Measurements from ENCODE around the gene TP73.
A peak's percentile ranks its signal among the peaks of the same experiment; 100 is the strongest.

Gene TP73

DNA sequence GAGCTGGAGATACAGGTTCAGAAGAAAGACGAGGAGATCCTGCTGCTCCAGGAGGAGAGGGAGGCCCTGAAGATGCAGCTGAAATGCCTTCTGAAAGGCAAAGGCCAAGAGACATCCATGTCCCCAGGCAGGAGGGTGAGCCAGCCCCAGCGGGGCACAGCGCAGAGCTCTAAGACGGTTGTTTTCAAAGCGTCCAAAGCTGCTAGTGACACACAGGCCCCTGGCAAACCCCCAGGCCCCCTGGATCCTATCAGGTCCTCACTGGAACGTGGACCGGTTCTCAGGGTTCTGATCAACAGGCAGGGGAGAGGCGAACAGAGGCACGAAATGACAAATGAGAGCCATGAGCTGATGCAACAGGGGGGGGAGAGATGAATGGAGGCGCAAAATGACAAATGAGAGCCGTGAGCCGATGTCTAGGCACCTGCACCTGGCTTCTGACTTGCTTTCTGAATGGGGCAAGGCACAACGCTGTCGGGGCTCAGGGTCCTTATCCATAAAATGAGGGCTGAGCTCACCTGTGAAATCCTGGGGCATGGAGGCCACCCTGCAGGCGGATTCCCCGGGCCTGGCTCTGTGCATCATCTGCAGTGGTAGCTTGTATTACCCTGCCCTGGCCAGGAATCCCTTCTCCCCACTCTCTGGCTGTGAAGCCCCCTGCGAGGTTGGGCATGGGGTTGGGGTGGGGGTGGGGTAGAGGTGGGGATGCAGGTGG, 109.1 kb downstream of the TP73 start:
- no peak for DNase-seq (ENCODE audit: low read depth, low spot score)

- no peak for DNase-seq (ENCODE audit: low read depth, low spot score)
These were observed 110.0 kb downstream of the TP73 start for GRCh38 chr1:3762151-3762872.

DNA sequence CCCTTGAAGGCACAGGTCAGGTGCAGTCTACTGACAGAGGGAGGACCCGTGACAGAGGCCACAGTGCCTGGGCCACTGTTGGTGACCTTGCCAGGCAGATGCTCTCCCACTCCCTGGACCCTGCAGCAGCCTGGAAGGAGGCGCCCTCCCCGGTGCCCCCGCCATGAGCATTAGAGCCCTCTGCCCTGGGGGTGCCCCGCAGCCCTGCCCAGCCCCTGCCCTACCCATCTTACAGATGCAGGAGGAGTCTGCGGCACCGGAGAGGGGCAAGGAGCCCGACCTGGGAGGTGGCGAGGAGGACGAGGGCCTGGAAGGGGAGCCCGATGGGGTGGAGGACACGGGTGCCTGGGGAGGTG, 110.5 kb downstream of the TP73 start:
- no peak for DNase-seq (ENCODE audit: low read depth, low spot score)

DNA sequence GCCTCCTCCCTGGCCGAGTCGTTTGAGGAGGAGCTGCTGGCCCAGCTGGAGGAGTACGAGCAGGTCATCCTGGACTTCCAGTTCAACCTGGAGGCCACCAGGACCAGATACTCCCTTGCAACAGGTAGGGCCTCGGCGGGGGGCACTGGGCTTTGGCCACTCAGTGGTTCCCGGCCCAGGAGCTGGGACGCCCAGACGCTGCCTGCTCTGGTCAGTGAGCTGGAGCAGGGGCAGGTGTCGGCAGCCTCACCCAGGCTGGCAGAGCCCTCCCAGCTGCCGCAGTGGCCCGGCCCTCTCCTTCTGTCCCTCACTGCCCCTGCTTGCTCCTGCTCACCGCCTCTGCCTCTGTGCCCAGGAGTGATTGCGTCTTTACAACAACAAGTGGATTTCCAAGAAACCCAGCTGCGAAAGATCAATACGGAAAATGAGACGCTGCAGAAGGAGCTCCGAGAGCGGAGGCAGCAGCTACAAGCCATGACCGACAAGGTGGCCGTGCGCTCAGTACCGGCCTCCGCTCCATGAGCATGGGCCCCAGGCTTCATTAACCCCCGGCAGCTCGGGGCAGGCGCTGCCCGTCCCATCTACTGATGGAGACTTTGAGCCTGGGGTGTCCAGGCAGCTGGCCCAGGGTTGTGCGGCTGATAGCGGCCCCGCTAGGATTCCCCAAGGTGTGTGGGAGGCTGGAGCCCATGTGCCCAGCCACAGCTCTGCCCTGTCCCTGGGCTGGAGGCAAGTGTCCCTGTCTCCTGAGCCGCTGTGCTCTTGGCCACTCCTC, 111.2 kb downstream of the TP73 start:
- DNase-seq (ENCODE audit: low read depth, low spot score), result no peak

GRCh38 chr1:3767328-3767925, 115.1 kb downstream of the TP73 start:
- no peak for DNase-seq (ENCODE audit: low read depth, low spot score)

DNA sequence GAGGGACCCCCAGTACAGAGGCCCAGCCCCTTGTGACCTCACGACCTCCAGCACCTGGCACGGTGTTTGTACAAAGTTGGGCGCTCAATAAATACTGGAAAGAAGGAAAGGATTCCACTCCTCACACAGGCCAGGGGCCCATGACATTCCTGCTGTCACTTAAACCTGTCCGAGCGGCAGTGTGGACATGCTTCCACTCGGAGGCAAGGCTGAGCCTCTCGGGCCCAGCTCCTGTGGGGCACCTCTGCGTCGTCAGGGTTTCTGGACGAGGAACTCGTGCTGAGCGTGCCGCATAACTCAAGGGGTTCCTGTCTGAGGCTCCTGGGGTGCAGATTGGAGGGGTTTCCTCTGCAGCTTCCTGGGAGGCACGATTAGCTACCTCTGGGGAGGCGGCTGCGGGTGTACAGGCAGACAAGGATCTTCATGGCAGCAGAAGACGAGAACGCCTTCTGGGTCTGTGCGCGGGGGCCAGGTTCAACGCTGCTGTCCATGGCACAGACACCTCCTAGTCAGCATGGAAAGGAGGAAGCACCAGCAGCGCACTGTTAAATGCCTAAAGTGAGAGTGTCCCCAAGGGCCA, 116.6 kb downstream of the TP73 start:
- no peak for DNase-seq (ENCODE audit: low read depth, low spot score)

DNA sequence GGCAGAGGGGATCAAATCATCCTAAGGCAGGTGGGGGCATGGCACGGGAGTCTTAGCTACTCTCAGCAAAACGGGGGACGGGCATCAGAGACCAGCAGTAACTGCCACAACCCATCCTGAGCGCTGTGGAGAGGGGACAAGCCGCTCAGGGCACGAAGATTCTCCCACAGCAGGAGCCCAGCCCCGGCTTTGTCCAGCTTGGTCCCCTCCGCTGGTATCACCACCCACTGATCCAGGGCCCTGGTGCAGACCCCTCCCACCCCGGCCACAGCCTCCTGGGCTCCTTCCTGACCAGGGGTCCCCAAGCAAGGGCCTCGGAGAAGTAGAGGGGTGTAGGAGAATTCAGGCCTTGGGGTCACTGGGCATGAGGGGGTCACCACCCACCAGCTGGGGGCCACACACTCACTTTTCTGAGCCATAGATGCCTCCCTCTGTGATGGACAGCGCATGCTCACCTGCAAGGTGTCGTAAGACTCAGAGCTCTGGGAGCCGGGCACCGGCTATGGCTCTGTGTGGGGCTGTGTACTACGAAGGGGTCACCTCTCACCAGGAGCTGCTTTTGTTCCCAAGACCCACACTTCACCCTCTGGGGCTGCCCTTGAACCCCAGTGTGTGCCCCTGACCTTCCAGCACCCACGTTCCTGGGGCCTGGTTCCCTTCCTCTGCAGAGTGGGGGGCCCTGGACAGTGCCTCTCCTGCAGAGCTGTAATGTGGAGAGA, 117.9 kb downstream of the TP73 start:
- no peak for DNase-seq (ENCODE audit: low read depth, low spot score)

DNA sequence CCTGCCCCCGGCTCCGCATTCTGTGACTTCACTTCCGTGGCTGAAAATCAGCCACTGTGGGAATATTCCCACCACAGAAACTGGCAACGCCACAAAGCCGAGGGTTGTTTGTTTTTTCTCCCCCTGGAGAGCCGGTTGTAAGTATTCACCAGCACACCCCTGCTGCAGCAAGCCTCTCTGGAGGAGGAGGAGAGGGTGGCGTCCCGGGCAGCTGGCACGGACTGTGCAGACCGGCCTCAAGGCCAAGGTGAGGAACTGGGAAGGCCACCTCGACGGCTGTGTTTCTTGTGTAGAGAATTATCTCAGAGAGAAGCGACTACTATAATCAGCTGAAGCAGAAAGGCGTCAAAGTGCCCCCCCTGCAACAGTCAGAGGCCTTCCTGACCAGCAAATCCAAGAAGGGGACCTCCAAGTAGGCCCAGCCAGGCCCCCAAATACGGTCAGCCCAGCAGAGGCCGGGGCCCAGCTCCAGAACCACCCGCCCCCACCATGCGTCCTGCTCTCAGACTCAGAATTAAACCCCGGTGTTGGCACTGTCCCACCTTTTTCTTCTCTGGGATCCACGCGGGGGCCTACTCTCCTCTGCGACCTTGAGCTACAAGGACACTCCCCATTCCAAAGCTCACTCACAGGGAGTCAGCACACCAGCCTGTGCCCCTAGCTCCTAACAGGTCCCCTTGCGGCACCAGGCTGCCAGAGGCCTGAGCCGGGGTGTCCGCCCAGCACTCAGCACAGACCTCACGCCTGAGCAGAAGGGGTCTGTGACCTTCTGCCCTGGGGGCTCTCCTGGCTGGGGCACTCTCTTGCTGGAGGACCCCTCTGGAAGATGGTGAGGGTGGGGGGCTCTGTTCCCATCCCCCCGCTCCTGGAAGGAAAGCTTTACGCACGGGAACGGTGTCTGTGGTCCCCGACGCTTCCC, 119.1 kb downstream of the TP73 start:
- DNase-seq (ENCODE audit: low read depth, low spot score), result peak; percentile 38

DNA sequence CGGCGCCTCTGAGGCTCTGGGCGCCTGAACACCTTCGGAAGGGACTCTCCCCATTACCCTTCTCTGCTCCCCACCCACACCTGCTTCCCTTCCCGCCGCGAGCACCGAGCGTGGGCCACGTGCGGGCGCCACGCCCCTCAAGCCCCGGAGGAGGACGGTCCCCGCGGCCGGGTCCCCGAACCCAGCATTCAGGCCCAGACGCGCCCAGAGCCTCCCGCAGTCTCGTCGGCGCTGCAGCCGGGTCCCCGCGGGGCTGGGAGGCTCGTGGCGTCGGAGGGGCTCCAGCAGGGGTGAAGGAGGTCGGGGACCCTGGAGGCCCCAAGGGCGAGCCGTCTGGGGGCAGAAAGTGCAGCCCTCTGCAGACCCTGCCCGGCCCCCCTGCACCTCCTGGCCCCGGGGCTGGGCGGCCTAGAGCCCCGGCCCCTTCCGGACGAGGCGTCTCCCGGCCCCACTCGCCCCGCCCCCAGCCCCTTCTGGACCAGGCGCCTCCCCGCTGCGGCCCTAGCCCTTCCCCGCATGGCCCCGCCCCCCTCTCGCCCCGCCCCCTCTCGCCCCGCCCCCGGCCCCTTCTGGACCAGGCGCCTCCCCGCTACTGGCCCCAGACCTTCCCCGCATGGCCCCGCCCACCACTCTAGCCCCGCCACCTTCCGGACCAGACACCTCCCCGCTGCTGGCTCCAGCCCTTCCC, 119.9 kb downstream of the TP73 start:
- DNase-seq (ENCODE audit: low read depth, low spot score), result peak; percentile 67

DNA sequence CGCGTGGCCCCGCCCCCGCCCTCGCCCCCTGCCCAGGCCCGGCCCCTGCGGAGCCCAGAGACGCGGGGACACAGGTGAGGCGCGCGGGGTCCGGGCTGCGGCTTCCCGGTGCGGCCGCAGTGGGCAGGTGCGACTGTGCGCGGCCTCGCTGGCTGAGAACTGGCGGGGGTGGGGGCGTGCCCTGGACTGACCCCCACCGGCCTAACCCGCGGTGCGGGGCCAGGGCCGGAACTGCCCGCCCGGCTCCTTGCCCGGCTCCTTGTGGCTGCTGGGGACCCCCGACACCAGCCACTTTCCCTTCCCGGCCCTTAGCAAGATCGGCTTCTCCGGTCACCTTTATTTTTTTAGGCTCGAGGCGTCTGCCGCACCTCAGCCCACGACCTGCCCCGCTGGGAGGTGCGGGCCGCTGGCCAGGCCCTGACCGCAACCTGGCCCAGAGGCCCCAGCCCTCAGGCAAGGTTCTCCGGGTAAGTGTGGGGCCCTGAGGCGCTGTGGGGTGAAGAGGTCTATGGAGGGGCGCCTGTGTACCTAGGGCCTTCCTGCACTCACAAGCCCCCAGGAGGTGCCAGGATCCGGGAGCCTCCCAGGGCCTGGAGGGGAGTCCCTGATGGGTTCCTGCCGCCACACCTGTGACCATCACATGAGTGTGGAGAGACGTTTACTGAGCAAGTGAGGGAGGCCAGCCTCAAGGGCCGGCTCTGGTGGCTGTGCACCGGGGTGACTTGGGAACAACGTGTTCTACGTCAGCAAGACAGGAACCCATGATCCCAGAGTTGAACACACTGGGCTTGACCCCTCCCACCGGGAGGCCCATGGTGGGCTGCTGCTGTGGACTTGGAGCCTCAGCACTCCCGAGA, 120.6 kb downstream of the TP73 start, which contains the start of gene SMIM1:
TSS of gene SMIM1 (plus strand) at position 35 of the 857 bp plus-strand sequence. CDS start 2,625 bp downstream, outside the sequence.
- DNase-seq (ENCODE audit: low read depth, low spot score), result peak; percentile 32

DNA sequence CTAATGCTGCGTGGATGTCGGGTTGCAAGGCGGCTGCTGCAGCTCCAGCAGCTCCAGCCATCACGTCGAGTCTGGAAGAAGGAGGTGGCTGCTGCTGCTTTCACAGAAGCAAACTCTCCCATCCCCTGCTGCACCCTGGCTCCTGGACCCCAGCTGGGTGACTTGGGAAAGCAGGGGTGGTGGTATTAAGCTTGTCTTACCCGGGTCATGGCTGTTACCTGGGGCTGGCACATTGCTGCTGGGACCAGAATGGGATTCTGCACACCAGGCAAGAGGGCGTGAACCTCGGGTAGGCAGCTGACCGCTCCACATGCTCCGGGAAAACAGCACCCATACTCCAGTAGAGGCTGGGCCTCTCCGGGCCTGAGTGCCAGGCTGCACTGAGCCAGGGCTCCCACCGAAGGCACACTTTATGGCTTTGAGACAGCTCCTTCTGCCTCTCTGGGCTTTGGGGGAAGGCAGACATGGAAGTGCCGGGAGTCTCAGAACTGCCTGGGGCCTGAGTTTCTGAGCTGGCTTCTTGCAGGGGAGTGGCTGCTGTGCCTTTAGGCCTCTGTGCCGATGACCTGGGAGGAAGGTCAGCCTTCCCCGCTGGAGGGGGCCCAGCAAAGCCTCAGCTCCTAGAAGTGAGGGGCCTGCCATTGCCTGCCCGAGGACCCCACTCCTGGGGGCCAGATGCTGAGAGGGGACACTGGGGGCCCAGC, 121.4 kb downstream of the TP73 start:
- DNase-seq (ENCODE audit: low read depth, low spot score), result peak; percentile 74

- DNase-seq (ENCODE audit: low read depth, low spot score), result peak; percentile 21
These were observed 122.1 kb downstream of the TP73 start for GRCh38 chr1:3774276-3774945.

GRCh38 chr1:3774946-3775489, 122.7 kb downstream of the TP73 start:
- peak; percentile 33 for DNase-seq (ENCODE audit: low read depth, low spot score)

DNA sequence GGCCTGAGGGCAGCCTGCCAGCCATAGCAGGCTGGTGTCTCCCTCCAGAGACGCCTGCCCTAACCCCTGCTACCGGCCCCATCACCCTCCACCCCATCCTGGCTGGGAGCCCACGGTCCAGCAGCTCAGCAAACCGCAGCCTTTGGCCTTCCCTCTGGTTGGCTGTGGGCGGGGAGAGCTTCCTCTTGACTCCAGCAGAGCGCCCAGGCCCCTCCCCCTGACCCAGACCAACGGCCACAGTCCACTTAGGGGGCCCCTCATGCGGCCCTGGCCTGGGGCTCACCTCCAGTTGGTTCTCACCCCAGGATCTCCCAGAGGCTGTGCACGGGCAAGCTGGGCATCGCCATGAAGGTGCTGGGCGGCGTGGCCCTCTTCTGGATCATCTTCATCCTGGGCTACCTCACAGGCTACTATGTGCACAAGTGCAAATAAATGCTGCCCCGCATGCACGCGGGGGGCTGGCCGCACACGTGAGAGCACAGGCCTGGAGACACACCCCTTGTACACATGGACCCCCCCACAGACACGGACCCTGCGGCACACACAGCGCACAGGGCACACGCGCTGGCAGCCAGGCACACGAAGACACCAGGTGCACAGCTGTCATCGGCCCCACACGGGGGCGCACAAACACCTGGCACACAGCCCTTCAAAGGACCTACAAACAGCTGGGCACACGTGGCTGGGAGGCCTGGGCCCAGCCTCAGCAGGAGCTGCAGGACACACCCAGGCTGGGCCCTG, 123.3 kb downstream of the TP73 start:
- peak; percentile 73 for DNase-seq (ENCODE audit: low read depth, low spot score)

- DNase-seq (ENCODE audit: low read depth, low spot score), result no peak
These were observed 124.1 kb downstream of the TP73 start for GRCh38 chr1:3776231-3776961.

Measured in ELF-1 (cell line).